ENCODE results near the gene RAB36.

RAB36 gene

DNA sequence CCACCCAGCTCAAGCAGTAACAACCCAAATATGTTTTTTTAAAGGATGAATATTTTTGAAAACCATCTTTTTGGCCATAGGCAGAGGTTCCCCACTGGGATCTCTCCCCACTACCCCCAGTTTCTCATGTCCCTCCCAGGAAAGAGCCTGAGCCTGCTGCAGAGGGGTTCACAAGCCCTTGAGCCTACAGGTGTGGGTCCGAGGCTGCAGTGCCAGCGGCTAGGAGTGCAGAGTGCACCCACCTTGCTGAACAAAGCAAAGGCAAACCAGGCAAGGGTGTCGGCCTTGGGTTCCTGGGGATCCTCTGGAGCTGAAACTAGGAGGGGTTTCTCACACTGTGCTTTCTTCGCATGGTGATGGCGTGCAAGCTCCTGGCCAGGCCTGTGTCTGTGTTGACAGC lies 40.0 kb upstream of the RAB36 start:
- no peak for TF ChIP-seq CTCF (conservative IDR thresholded peaks at IDR 0.05; ENCODE audit: low read depth, low read length)
- no peak overlapping the region for H3K4me3 ChIP-seq (ENCODE audit: low read length)
- no peak for DNase-seq (ENCODE audit: low read depth)

- no peak for DNase-seq (ENCODE audit: low read depth)
- H3K4me3 ChIP-seq (ENCODE audit: low read length), result no peak overlapping the region
- no peak for TF ChIP-seq CTCF (conservative IDR thresholded peaks at IDR 0.05; ENCODE audit: low read depth, low read length)
Measured at GRCh38 chr22:23105919-23106318, 39.4 kb upstream of the RAB36 start.

DNA sequence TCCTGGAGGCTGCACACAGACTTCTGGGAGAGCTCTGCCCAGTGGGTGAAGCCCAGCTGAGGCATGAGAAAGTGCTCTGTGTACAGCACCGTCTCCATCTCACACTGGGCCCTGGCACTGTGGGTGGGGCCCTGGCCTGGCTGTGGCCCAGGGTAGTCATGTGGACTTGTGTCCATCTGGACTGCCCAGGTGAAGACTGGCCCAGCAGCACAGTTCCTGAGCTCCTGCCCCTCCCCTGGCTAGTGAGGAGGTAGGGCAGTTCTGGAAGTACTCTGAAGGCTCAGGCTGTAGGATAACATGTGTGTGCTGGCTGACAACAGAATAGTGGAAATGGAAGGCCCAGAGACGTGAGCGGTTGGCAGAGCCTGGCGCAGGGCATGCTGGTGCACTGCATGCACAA lies 38.9 kb upstream of the RAB36 start:
- H3K4me3 ChIP-seq (ENCODE audit: low read length), result no peak overlapping the region
- TF ChIP-seq CTCF (conservative IDR thresholded peaks at IDR 0.05; ENCODE audit: low read depth, low read length), result no peak
- no peak for DNase-seq (ENCODE audit: low read depth)

DNA sequence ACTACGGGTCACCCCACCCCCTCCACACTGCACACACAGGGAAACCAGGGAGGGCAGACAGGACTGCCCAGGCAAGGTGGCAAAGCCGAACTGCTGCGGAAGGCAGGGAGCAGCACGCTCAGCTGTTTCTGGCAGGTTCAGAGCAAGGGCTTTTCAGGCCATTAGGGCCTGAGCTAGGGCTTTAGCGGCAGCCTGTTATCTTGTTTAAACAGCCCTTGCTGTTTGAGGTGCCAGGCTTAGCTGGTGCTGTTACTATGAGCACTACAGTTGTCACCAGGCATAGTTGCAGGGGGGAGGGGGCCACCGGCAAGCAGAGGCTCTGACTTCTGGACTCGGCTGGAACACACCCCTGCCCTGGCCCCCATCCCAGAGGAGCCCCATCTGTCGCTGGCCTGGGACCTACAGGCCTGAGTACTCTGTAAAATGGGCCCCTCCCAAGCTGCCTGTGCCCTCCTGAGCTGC lies 38.3 kb upstream of the RAB36 start:
- no peak for TF ChIP-seq CTCF (conservative IDR thresholded peaks at IDR 0.05; ENCODE audit: low read depth, low read length)
- no peak for DNase-seq (ENCODE audit: low read depth)
- no peak overlapping the region for H3K4me3 ChIP-seq (ENCODE audit: low read length)

DNA sequence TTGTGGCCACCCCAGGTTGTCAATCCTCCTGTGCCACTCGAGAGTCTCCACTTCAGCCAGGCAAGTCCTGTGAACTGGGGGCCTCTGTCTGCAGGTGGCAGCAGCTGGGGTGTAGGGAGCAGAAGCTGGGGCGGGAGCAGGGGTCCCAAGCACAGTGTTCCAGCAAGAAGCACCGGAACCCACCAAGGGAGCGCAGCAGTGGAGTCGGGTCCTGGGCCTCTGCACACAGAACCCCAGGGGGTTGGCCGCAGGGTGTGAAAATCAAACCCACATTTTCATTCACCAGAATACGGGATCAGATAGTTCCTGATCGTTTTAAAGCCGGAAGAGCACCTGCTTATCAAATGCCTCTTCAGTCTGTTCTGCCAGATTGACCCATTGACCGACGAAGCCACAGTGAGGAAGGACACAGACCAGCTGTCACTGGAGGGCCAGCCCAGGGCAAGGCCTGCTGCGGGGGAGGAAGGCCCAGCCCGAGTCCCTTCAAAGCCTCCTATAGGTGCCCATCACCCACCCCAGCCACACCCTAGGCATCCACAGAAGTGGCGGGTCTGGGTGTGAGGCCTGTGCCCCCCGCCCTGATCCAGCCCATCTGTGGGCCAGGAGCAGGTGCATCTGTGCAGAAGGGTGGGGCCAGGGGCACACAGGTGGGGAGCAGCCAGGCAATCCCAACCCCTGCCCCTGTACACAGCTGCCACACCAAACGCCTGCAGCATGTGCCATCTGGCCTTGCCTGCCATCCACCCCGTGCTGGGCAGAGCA lies 37.6 kb upstream of the RAB36 start:
- no peak for DNase-seq (ENCODE audit: low read depth)
- no peak overlapping the region for H3K4me3 ChIP-seq (ENCODE audit: low read length)
- TF ChIP-seq CTCF (conservative IDR thresholded peaks at IDR 0.05; ENCODE audit: low read depth, low read length), result no peak

DNA sequence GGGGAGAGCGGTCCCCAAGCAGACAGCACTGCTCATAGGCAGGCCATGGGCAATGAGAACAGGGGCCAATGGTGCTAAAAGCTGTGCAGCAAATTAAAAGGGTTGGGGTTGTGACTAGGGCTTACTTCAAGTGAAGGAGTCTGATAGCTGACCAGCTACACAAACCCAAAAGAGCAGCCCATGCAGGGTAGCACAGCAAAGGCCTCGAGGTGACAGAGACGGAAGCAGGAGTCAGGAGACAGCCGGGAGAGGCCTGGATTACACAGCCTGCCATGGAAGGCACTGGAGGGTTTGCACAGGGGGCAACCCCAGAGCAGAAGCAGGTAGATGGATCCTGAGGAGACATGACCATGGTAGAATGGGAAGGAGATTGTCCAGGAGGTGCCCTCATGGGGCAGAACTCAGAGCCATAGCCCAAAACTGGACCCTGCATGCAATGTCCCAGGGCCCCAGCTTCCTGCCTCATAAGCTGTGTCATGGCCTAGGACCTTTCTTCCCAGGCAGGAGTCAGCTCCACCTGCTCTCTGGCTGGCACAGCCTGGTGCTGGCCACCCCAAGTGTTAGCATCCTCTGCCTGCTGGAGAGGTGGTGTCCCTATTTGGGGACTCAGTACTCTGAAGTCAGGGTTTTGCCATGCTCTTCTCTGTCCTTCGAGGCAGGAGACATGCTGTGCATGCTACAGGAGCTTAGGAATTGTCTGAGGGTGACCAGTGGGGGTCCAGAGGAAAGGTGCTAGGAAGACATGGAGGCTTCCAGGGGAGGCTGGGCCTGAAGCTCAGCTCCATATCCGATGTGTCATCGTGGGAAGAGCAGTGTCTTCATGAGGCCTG lies 36.8 kb upstream of the RAB36 start:
- TF ChIP-seq CTCF (conservative IDR thresholded peaks at IDR 0.05; ENCODE audit: low read depth, low read length), result no peak
- no peak for DNase-seq (ENCODE audit: low read depth)
- no peak overlapping the region for H3K4me3 ChIP-seq (ENCODE audit: low read length)

- TF ChIP-seq CTCF (conservative IDR thresholded peaks at IDR 0.05; ENCODE audit: low read depth, low read length), result no peak
- no peak overlapping the region for H3K4me3 ChIP-seq (ENCODE audit: low read length)
- no peak for DNase-seq (ENCODE audit: low read depth)
Measured at GRCh38 chr22:23109079-23109347, 36.3 kb upstream of the RAB36 start.
